ENCODE results near the gene ZNF207. TPM values are rescaled to one million over a fixed set of nuclear protein-coding genes. Genes with fewer than 3 reads are reported as not detected.
A peak's percentile ranks its signal among the peaks of the same experiment; 100 is the strongest.
"Not testable (repeated sequence)": the region's sequence is repeated elsewhere in the genome, so short reads cannot be mapped to it uniquely, and the experiment has no call there.

ZNF207 gene
- total RNA-seq, 2 experiments from 2014 or later: 189 to 201 TPM

DNA sequence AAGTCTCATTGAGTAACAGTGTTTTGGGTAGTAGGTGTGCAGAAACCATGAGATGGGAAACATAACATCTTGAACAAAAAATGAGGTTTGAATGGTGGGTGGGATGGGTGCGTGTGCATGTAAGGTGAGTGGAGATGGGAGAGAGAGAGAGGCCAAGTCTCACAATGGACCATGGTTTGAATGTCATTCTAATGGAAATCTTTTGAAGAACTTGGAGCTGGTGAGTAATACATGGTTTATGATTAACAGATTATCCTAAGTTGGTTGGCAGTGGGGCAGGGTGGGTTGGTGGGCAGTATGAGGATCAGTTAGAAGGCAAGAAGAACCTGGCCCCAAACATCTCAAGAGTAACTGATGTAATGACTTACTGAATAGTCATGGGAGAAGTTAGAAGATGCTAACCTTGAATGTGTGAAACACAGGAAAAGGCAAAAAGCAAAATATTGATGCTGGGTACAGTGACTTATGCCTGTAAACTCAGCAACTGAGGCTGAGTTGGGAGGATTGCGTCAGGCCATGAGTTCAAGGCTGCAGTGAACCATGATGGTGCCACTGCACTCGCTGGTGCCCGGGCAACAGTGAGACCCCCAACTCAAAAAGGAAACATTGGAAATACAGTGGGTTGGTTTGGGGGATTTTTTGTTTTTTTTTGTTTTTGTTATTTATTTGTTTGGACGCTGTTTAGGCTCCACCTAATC lies 32.7 kb downstream of the ZNF207 start:
- no peak overlapping the region for H3K4me3 Mint-ChIP-seq
- ATAC-seq: peak; percentile 15
- DNase-seq: no peak
- H3K27me3 Mint-ChIP-seq: no peaks in the 10 kb centered on the region
- POLR2A ChIA-PET: interaction anchor here (0.6 kb wide), 1 partner anchor 91 kb away, joined by 3 read pairs; no protein-coding TSS in a partner anchor
- peaks cover 5% of the 10 kb centered on the region for H3K4me1 Mint-ChIP-seq (ENCODE audit: low read depth)
- H3K9me3 Mint-ChIP-seq: no peaks in the 10 kb centered on the region
- CTCF ChIA-PET: no interaction called here
- no peak for TF ChIP-seq CTCF (IDR thresholded peaks at IDR 0.05)
- intact Hi-C loops (cut with micrococcal nuclease): no loop called here
- peak overlapping the region; percentile 35 for H3K27ac Mint-ChIP-seq
- peaks cover 47% of the 10 kb centered on the region for H3K36me3 Mint-ChIP-seq (ENCODE audit: low read depth)

GRCh38 chr17:32383926-32384434 lies 34.0 kb downstream of the ZNF207 start:
- H3K4me1 Mint-ChIP-seq (ENCODE audit: low read depth): peaks cover 5% of the 10 kb centered on the region
- ChIA-PET CTCF (no interaction called here), POLR2A (interaction anchor here (1.0 to 1.2 kb wide), 2 partner anchors 12 kb away, joined by 3 to 4 read pairs; no protein-coding TSS in a partner anchor)
- ATAC-seq: no peak
- no peak for DNase-seq
- no peaks in the 10 kb centered on the region for H3K9me3 Mint-ChIP-seq
- TF ChIP-seq CTCF (IDR thresholded peaks at IDR 0.05): no peak
- H3K4me3 Mint-ChIP-seq: no peak overlapping the region
- no peaks in the 10 kb centered on the region for H3K27me3 Mint-ChIP-seq
- no peak overlapping the region for H3K27ac Mint-ChIP-seq
- peaks cover 36% of the 10 kb centered on the region for H3K36me3 Mint-ChIP-seq (ENCODE audit: low read depth)
- intact Hi-C loops (cut with micrococcal nuclease): no loop called here

- ATAC-seq (no peak), DNase-seq (no peak)
- H3K27me3 Mint-ChIP-seq: no peaks in the 10 kb centered on the region
- ChIA-PET CTCF (interaction anchor here (0.9 kb wide), 1 partner anchor 13 kb away, joined by 3 read pairs; no protein-coding TSS in a partner anchor), POLR2A (interaction anchor here (1.2 to 1.9 kb wide), 3 partner anchors 12 to 59 kb away, joined by 3 to 4 read pairs (median 3); partner anchors contain the start of gene PSMD11)
- TF ChIP-seq CTCF (IDR thresholded peaks at IDR 0.05): no peak
- no peak overlapping the region for H3K4me3 Mint-ChIP-seq
- no peak overlapping the region for H3K27ac Mint-ChIP-seq
- H3K4me1 Mint-ChIP-seq (ENCODE audit: low read depth): peaks cover 5% of the 10 kb centered on the region
- no peaks in the 10 kb centered on the region for H3K9me3 Mint-ChIP-seq
- H3K36me3 Mint-ChIP-seq (ENCODE audit: low read depth): peaks cover 29% of the 10 kb centered on the region
- intact Hi-C loops (cut with micrococcal nuclease): no loop called here
Observed at GRCh38 chr17:32385121-32385520, 35.2 kb downstream of the ZNF207 start.

- TF ChIP-seq CTCF (IDR thresholded peaks at IDR 0.05): no peak
- intact Hi-C loops (cut with micrococcal nuclease): no loop called here
- Mint-ChIP-seq H3K4me1 (ENCODE audit: low read depth) (peaks cover 5% of the 10 kb centered on the region), H3K27ac (no peak overlapping the region), H3K9me3 (no peaks in the 10 kb centered on the region), H3K4me3 (no peak overlapping the region), H3K27me3 (no peaks in the 10 kb centered on the region), H3K36me3 (ENCODE audit: low read depth) (peaks cover 22% of the 10 kb centered on the region)
- ChIA-PET POLR2A (interaction anchor here (0.7 to 1.9 kb wide), 3 partner anchors 12 to 59 kb away, joined by 3 to 4 read pairs (median 3); partner anchors contain the start of gene PSMD11), CTCF (interaction anchor here (0.9 to 1.9 kb wide), 3 partner anchors 13 to 76 kb away, joined by 3 to 7 read pairs (median 6); partner anchors contain the start of gene PSMD11)
- DNase-seq (no peak), ATAC-seq (no peak)
Observed at GRCh38 chr17:32385971-32386370, 36.0 kb downstream of the ZNF207 start.

GRCh38 chr17:32386844-32387243 lies 36.9 kb downstream of the ZNF207 start:
- TF ChIP-seq CTCF (IDR thresholded peaks at IDR 0.05): no peak
- ATAC-seq: peak; percentile 43
- H3K9me3 Mint-ChIP-seq: no peaks in the 10 kb centered on the region
- DNase-seq: no peak
- POLR2A ChIA-PET: interaction anchor here (0.7 to 1.5 kb wide), 3 partner anchors 12 to 32 kb away, joined by 3 read pairs; no protein-coding TSS in a partner anchor
- no peak overlapping the region for H3K4me3 Mint-ChIP-seq
- CTCF ChIA-PET: interaction anchor here (1.5 to 1.9 kb wide), 2 partner anchors 57 to 75 kb away, joined by 6 to 7 read pairs; partner anchors contain the start of gene PSMD11
- no peaks in the 10 kb centered on the region for H3K27me3 Mint-ChIP-seq
- H3K27ac Mint-ChIP-seq: no peak overlapping the region
- H3K4me1 Mint-ChIP-seq (ENCODE audit: low read depth): peaks cover 5% of the 10 kb centered on the region
- intact Hi-C loops (cut with micrococcal nuclease): no loop called here
- H3K36me3 Mint-ChIP-seq (ENCODE audit: low read depth): peaks cover 15% of the 10 kb centered on the region

DNA sequence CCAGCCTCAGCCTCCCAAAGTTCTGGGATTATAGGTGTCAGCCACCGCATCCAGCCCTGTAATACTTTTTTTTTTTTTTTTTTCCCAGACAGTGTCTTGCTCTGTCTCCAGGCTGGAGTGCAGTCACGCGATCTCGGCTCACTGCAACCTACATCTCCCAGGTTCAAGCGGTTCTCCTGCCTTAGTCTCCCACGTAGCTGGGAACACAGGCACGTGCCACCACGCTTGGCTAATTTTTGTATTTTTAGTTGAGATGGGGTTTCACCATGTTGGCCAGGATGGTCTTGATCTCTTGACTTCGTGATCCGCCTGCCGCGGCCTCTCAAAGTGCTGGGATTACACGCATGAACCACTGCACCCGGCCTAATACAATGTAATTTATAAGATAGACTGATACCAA lies 38.2 kb downstream of the ZNF207 start:
- H3K27ac Mint-ChIP-seq; CTCF ChIA-PET; ATAC-seq; H3K4me1 Mint-ChIP-seq (ENCODE audit: low read depth); H3K36me3 Mint-ChIP-seq (ENCODE audit: low read depth); H3K9me3 Mint-ChIP-seq; DNase-seq; H3K4me3 Mint-ChIP-seq; intact Hi-C loops (cut with micrococcal nuclease); H3K27me3 Mint-ChIP-seq: not testable (repeated sequence)
- POLR2A ChIA-PET: interaction anchor here (0.6 to 1.0 kb wide), 3 partner anchors 55 to 70 kb away, joined by 3 read pairs; no protein-coding TSS in a partner anchor

Data from activated CD8-positive, alpha-beta T cell treated with anti-CD3 and anti-CD28 coated beads for 36 hours (primary cell).